ENCODE results near the gene ABHD17C.

The ABHD17C gene

DNA sequence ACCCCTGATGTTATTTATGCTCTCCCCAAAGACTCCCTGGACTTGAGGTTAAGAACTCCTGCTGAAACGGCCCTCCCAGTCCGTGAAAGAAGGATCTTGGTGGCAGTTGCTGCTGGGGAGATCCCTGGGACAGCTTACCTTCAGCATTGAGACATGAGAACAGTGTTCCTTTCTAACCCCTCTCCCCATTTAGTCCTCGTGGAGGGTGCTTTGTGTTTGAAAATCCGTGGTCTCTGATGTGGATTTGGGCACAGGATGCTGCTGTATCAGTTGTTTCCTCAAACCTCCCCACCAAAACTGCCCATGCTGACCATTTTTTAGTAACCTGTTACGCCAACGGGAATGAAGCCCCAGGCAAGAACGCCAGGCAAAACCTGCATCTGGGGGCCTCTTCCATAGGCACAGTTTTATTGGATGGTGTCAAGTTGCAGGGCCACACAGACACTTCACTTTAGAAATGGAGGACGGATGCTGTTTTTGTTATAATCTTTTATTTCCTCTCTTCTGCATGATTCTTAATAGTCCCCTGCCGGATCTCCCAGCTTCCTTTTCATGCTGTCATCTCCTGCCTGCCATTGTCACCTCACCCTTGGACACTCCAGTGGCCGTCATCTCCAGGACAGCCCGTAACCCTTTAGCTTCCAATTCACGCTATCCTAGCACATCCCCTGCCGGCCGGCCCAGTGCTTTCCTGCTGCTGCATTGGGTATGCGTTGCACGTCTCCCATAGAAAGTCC lies 52.4 kb downstream of the ABHD17C start:
- TF ChIP-seq, protein P1, sequence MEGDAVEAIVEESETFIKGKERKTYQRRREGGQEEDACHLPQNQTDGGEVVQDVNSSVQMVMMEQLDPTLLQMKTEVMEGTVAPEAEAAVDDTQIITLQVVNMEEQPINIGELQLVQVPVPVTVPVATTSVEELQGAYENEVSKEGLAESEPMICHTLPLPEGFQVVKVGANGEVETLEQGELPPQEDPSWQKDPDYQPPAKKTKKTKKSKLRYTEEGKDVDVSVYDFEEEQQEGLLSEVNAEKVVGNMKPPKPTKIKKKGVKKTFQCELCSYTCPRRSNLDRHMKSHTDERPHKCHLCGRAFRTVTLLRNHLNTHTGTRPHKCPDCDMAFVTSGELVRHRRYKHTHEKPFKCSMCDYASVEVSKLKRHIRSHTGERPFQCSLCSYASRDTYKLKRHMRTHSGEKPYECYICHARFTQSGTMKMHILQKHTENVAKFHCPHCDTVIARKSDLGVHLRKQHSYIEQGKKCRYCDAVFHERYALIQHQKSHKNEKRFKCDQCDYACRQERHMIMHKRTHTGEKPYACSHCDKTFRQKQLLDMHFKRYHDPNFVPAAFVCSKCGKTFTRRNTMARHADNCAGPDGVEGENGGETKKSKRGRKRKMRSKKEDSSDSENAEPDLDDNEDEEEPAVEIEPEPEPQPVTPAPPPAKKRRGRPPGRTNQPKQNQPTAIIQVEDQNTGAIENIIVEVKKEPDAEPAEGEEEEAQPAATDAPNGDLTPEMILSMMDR (conservative IDR thresholded peaks at IDR 0.05; ENCODE audit: low read length) = no peak
- H3K4me3 ChIP-seq (ENCODE audit: low read length) = no peak overlapping the region
- no peak for DNase-seq (ENCODE audit: low read depth)

DNA sequence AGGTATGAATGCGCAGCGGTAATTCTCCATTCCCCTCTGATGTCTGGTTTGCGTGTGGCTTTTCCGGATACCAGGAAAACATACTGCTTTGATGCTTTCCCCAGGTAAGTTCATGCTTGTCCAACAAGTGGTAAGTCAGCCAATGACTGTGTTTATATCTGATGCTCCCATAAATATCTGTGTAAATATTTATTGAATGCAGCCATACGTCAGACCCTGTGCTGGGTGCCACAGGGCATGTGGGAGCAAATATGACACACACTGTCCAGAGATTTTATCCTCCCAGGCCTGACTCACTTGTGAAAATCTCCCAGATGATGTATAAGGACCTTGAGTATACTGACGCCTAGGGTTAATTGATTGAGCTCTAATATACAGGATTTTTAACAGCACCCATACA lies 54.5 kb downstream of the ABHD17C start:
- H3K4me3 ChIP-seq (ENCODE audit: low read length) = no peak overlapping the region
- TF ChIP-seq, protein P1 (conservative IDR thresholded peaks at IDR 0.05; ENCODE audit: low read length) = no peak
- no peak for DNase-seq (ENCODE audit: low read depth)

DNA sequence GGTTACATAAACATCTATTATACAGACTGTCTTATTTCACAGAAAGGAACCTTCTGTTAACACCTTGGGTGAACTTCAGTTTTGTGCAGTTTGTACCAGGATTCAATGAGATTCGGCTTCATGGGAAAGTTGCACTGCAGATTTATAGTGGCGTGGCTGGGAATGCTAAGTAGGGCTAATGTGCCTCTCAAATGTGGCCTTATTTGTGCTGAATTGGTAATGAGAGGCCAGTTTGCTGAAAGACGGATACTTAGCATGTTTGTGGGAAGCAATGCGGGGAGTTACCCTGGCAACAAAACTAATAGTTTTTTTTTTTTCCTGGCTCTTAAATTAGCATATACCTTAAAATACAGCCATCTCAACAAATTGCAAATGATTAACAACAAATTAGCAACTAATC lies 55.5 kb downstream of the ABHD17C start:
- no peak overlapping the region for H3K4me3 ChIP-seq (ENCODE audit: low read length)
- TF ChIP-seq, protein P1 (conservative IDR thresholded peaks at IDR 0.05; ENCODE audit: low read length) = no peak
- DNase-seq (ENCODE audit: low read depth) = no peak

DNA sequence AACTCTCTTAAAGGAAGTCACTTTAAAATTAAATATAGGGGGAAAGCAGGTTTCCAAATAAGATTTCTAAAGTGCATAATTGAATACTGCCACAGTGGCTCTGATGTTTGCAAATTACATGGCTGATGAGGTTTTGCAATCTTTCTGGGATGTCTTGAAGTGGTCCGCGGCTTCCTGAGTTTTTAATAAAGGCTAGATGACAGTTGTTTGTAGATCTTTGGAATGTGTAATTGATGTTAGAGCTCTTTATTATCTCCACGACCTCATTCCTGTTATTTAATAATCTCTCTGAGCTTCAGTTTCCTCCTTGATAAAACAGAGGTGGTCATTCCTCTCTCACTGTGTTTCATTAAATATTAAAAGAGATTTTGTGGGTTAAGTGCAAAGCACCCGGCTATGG lies 57.1 kb downstream of the ABHD17C start:
- DNase-seq (ENCODE audit: low read depth) = no peak
- no peak overlapping the region for H3K4me3 ChIP-seq (ENCODE audit: low read length)
- TF ChIP-seq, protein P1 (conservative IDR thresholded peaks at IDR 0.05; ENCODE audit: low read length) = no peak

DNA sequence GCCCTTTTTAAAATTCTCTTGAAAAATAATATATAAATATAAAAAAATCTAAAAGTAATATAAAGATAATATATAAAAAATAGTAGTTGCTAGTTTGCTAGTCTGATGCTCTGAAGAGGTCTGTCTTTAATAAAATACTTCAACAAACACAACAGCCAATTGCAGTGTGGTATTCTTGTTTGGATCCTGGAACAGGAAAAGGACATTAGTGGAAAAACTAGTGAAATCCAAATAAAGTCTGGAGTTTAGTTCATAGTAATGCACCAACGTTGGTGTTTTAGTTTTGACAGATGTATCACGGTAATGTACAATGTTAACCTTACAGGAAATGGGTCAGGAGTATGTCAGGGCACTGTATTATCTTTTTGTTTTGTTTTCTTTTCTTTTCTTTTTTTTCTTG lies 58.1 kb downstream of the ABHD17C start:
- H3K4me3 ChIP-seq (ENCODE audit: low read length) = no peak overlapping the region
- TF ChIP-seq, protein P1 (conservative IDR thresholded peaks at IDR 0.05; ENCODE audit: low read length) = no peak
- no peak for DNase-seq (ENCODE audit: low read depth)

DNA sequence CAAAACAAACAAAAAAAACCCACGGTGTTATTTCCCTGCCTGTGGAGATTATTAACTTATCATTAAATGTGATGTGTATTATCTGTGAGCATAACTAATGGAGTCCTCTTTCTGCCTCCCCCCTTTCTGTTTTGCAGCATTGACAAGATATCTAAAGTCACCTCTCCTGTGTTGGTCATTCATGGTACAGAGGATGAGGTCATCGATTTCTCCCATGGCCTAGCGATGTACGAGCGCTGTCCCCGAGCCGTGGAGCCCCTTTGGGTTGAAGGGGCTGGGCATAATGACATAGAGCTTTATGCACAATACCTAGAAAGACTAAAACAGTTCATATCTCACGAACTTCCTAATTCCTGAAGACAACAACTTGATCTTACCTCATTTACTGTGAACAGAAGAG lies 58.9 kb downstream of the ABHD17C start:
- TF ChIP-seq, protein P1 (conservative IDR thresholded peaks at IDR 0.05; ENCODE audit: low read length) = no peak
- DNase-seq (ENCODE audit: low read depth) = no peak
- no peak overlapping the region for H3K4me3 ChIP-seq (ENCODE audit: low read length)

DNA sequence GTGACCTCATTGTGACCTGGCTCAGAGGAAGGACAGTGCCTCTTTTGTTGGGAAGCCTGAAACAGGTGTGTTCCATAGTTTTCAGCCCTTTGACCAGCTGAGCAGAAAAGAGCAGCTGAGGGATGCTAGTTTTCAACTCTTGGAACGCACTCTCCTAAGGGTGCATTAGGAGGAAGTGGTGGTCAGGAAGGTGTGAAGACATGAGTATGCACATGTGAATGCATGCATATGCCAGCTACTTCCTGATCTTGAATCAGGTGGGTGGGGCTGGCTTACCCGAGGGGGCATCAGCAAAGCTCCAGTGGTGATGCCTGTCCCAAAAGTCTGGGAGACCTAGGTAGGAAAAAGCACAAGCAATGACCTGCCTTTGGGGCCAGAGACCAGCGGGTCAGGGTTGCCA lies 60.8 kb downstream of the ABHD17C start:
- no peak overlapping the region for H3K4me3 ChIP-seq (ENCODE audit: low read length)
- DNase-seq (ENCODE audit: low read depth) = no peak
- TF ChIP-seq, protein P1 (conservative IDR thresholded peaks at IDR 0.05; ENCODE audit: low read length) = no peak

All from AG10803 (cell line).